ENCODE measurements around the gene PCSK2.

- TF ChIP-seq CTCF (conservative IDR thresholded peaks at IDR 0.05; ENCODE audit: low read length), result no peak
- no peak for TF ChIP-seq EZH2phosphoT487 (IDR thresholded peaks at IDR 0.05; ENCODE audit: borderline replicate concordance, low read depth, low read length)
Observed at GRCh38 chr20:17438436-17439039, 211.7 kb downstream of the PCSK2 start.
